Erythroblast (primary cell): ENCODE measurements around the gene INF2.

Source experiments
- GATA1 ChIP-seq: IDR thresholded peaks from 2 replicates; pipeline ENCODE4 v1.6.1; 2011; ENCODE audit warnings: low read depth, mild to moderate bottlenecking, control low read depth, low read length, moderate library complexity
- POLR2A ChIP-seq: IDR thresholded peaks from 2 replicates; pipeline ENCODE4 v1.6.1; 2011; ENCODE audit warnings: mild to moderate bottlenecking, low read length

DNA sequence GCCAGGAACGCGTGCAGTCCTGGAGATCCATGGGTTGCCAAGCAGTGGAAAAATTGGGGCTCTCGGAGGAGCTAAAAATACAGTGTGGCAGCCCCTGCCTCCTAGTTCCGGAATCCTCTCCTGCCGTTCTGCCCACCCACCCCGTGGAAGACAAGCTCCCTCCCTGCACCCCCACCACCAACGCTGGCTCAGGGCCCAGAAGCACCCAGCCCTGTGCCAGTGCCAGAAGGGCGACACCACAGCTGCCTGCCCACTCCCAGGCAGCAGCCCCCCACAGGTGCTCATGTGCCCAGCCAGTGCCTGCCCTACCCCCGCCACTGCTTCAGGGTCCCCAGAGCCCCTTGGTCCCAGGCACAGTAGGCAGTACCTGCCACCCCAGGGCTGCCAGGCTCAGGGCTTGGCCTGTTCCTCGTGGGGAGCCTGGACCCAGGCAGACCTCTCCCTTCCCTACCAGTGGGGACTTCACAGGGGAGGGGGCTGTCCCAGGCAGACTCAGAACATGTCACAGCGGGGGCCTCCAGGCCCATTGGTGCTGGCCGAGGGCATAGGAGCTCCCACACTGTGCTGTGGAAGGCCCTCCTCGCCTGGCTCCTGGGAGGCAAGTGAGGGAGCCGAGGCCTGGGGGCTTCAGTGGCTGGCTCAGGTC lies 7.4 kb downstream of the INF2 start:
- TF ChIP-seq POLR2A (no peak), GATA1 (no peak)
